NCI-H2171 (cell line): ENCODE data around the gene HOGA1.
"Not testable (repeated sequence)": the region's sequence is repeated elsewhere in the genome, so short reads cannot be mapped to it uniquely, and the experiment has no call there.

Experiments used
- DNase-seq: peaks from one replicate; lab custom pipeline; 2025; lab: John Stamatoyannopoulos, UW

Gene HOGA1

DNA sequence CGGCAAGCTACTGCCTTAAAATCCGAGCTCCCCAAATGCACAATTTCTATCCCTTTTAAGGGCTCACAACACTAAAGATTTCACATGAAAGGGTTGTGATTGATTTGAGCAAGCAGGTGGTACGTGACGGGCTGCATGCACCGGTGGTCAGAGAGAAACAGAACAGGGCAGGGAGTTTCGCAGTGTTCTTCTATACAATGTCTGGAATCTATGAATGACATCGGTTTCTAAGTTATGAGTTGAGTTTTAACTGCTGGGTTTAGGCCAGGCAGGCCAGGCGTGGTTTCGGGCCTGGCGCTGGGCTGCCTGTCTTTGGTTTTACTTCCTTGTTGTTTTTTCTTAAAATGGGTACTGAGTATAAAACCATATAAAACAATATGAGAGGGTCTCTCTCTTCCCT, 28.6 kb upstream of the HOGA1 start:
- not testable (repeated sequence) for DNase-seq

DNA sequence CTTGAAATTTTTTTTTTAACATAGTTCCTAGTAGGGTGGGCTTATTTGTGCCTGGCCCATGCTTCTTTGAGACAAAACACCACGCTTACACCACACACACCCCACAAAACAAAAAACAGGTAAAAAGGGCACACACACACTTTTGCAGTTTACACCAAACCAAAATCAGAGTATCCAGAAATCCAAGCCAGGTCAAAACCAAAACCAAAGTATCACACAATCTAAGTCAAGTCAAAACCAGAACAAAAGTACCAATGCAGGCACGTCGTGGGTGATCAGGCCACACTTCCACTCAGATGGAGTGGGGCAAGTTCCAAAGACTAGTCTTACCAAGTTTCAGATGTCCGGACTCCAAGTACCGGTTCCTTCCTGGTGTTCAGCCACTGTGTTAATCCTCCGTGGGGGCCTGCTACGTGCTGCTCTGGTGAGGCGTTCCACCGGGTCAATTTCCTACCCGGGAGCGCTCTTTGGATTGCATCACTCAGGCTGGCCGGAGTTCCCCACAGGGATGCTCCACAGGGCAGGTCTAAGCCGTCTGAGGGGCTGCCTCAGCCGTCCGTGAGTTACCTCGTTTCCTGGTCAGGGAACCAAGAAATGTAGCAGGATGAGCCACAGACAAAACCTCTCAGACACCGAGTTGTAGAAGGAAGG, 23.3 kb upstream of the HOGA1 start:
- DNase-seq, result not testable (repeated sequence)

DNA sequence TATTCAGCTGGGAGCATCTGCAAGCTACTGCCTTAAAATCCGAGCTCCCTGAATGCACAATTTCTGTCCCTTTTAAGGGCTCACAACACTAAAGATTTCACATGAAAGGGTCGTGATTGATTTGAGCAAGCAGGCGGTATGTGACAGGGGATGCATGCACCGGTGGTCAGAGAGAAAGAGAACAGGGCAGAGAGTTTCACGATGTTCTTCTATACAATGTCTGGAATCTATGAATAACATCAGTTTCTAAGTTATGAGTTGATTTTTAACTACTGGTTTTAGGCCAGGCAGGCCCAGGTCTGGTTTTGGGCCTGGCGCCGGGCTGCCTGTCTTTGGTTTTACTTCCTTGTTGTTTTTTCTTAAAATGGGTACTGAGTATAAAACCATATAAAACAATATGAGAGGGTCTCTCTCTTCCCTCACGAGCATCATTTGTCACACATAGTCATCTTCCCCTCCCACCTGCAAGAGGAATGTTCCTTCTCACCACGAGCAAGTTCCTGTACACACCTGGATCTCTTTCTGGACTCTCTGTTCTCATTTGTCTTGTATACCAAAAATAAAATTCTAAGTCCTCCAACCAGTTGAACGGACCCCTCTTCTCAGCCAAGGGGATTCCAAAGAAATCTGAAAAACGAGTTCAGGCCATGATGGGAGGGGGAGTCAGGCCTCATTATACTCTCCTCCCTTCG, 22.7 kb upstream of the HOGA1 start:
- not testable (repeated sequence) for DNase-seq

DNA sequence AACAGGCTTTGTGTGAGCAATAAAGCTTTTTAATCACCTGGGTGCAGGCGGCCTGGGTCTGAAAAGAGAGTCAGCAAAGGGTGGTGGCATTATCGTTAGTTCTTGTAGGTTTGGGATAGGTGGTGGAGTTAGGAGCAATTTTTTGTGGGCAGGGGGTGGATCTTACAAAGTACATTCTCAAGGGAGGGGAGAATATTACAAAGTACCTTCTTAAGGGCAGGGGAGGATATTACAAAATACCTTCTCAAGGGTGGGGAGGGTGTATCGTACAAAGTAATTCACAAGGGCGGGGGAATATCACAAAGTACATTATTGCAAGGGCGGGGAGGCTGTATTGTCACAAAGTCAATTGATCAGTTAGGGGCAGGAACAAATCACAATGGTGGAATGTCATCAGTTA, 21.9 kb upstream of the HOGA1 start:
- DNase-seq, result not testable (repeated sequence)

DNA sequence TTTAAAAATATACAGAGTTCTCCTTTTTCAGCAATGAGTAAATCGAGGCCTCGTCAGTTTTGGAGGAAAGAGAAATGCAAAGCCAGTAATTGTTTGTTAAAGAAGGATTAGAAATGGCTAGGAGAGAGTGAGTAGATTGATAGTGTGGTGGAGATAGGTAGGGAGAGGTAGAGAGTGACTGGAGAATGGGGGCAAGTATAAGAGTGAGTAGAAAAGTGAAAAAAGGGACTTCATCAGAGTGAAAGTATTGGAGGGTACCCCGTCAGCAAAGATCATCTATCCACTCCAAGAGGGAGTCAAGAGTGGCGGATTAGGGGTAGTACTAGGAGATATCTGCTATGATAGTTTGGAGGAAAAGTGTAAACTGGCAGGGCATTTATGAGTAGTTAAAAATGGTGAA, 20.9 kb upstream of the HOGA1 start:
- no peak for DNase-seq

DNA sequence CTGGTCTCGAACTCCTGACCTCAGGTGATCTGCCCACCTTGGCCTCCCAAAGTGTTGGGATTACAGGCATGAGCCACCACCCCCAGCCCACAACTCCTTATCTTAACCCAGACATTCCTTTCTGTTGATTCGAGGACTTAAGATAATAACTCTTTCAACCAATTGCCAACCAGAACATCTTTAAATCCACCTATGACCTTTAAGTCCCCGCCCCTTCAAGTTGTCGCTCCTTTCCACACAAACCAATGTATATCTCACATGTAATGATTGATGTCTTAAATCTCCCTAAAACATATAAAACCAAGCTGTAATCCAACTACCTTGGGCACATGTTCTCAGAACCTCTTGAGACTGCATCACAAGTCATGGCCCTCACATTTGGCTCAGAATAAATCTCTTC, 19.4 kb upstream of the HOGA1 start:
- DNase-seq, result no peak

DNA sequence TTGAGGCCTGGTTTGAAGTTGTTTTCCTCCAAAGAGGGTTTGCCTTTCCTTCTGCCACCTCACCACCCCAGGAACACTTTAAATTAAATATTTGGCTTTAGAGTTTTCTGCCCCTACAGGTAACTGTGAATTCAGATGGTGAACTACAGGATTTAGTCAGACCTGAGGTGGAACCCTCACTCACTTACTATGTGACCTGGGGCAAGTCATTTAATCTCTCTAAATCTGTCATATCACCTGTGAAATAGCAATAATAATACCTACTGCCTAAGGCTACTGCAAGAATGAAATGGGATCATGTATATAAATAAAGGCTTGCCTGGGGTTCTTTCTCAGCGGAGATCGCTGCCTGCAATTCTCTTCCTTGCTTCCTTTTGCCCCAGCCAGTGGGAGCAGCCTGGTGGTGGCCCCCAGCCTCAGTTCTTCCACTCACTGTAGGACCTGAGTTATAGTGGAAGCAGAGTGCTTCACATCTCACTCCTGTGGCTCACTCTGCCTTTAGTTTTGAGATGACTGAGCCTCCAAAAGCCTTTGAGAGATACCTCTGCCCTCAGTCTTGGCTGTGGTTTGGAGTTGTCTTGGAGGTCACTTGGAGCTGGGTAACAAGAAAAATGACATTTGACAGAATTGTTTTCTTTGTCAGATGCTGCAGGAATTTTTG, 17.7 kb upstream of the HOGA1 start:
- DNase-seq, result no peak

DNA sequence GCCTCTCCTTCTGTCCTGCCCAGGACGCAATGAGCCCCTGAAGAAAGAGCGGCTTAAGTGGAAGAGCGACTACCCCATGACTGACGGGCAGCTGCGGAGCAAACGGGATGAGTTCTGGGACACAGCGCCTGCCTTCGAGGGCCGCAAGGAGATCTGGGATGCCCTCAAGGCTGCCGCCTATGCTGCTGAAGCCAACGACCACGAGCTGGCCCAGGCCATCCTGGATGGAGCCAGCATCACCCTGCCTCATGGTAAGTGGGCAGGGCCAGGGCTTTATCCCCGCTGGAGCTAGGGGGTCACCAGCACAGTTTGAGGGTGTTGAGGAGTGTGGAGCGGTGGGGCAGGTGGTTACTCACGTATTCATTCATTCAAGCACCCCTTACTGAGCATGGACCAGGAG, 16.3 kb upstream of the HOGA1 start:
- DNase-seq, result no peak

DNA sequence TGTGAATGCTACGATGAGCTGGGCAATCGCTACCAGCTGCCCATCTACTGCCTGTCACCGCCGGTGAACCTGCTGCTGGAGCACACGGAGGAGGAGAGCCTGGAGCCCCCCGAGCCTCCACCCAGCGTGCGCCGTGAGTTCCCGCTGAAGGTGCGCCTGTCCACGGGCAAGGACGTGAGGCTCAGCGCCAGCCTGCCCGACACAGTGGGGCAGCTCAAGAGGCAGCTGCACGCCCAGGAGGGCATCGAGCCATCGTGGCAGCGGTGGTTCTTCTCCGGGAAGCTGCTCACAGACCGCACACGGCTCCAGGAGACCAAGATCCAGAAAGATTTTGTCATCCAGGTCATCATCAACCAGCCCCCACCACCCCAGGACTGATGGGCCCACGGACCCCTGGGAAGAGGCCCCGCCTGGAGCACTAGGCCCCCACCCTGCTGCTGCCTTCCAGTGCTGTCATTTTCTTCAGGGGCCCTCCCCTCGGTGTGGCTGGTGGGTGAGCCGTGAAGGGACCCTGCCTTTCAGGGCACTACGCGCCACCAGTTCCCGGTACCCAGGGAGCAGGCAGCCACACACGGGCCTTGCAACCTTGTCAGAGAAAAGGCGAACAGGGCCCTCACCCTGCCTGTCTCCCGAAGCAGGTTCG, 13.9 kb upstream of the HOGA1 start:
- no peak for DNase-seq

DNA sequence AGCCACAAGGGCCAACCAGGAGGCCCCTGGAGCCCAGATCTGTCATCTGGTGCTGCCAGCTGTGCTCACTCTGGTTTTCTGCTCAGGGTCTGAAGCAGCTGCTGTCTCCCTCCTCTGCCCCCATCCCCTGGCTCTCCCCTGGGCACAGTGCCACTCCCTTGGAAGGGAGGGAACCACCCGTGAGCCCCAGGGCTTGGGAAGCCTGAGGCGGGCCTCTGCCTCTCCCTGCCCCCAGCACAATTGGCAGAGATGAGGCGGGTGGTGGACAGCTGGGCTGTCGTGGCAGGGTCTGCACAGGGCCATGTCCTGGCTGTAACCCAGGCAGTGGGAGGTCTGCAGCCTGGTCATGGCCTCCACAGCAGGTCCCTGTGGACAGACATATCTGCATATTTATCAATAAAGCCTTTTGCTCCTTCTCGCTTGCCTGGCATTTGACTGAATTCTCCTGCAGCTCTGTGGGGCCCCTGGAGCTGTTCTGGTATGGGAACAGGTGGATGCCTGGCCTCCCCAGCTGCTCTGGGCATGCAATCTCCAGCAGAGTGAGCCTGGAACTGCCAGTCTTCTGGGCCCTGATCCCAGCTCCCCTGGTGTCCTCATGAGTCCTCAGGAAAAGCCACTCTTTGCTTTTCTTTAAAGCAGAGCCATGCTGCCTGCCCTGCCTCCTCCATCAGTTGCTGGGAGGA, 13.3 kb upstream of the HOGA1 start:
- DNase-seq, result peak; percentile 65

DNA sequence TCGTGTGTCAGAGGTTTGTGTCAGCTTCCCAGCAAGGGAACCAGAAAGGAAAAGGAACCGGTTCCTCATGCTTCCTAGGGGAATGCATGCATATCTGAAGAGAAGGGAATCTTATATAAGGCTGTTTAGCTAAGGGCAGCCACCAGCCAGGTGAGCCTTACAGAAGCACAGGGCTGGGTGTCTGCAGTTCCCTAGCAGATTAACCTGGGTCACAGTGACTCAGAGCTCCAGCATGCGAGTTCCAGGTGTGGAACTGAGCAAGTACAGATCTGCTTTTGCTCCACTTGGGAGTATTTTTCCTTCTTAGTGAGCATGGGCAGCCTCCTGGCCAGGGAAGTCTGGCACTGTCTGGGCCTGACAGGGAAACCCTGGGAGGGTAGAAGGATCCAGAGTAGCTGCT, 12.6 kb upstream of the HOGA1 start:
- DNase-seq, result no peak

DNA sequence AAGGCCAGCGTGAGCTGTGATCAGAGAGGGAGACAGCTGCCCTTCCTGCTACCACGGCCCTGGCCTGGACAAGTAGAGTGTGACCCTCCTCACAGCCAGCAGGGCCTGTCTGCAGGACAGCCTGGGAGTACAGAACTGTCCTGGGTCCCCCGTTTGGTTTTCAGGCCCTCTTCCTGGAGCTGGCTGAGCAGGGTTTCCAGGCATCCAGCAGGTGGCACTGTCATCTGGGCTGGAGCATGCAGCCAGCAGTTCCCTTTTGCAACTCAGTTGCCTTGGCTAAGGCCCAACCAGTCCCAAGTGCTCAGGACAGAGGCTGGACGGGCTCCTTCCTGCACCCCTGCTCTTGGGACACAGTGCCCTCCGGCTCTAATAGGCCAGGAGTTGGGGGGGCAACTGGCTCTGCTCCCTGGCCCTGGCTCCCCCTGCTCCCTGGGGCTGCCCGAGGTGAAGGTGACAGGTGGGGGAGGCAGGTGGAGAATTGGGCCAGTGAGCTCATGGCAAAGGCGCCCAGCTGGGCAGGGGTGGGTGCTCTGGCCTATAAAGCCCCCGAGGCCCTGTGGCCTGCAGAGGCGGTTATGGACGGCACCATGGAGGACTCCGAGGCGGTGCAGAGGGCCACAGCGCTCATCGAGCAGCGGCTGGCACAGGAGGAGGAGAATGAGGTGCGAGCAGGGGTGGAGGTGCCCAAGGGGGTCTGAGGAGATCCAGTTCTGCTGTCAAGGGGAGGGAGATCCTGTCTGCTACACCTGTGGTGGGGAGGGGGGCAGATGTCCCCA, 11.8 kb upstream of the HOGA1 start, which contains the start of gene ANKRD2:
Gene ANKRD2 (plus strand): TSS at position 566 of the 776 bp plus-strand sequence. CDS start 10 bp downstream, at position 576.
- DNase-seq, result peak; percentile 4

DNA sequence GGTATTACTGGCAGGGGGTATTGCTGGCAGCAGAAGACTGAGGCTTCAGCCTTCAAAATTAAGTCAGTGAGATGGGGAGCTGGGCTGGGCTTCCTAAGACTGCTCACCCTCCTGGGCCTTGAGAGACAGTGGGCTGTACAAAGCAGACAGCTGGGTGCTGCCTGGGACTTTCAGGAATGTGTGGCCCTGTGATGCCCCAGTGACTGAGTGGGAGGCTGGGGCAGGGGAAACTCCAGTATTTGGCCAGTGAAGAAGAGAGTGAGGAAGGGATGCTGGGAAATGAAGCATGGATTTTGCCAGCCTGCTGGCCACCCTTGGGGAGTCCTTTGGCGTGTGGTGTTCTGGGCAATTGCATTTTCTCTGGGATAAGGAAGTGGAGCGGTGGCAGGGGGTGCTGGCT, 11.2 kb upstream of the HOGA1 start:
- no peak for DNase-seq

DNA sequence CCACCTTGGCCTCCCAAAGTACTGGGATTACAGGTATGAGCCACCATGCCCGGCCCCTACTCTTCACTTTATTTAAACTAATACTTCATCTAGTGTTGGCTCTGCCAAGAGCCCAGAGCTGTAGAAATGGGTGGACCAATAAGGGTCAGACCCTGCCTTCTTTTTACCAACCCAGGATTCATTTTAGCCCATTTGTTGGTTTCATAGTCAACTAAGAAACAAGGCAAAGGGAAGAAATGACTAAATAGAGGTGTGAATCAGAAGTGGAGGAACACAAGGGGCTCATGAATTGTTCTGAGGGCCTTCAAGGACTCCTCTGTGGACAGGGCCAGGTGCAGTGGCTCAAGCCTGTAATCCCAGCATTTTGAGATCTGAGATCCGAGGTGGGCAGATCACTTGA, 10.5 kb upstream of the HOGA1 start:
- DNase-seq, result no peak

DNA sequence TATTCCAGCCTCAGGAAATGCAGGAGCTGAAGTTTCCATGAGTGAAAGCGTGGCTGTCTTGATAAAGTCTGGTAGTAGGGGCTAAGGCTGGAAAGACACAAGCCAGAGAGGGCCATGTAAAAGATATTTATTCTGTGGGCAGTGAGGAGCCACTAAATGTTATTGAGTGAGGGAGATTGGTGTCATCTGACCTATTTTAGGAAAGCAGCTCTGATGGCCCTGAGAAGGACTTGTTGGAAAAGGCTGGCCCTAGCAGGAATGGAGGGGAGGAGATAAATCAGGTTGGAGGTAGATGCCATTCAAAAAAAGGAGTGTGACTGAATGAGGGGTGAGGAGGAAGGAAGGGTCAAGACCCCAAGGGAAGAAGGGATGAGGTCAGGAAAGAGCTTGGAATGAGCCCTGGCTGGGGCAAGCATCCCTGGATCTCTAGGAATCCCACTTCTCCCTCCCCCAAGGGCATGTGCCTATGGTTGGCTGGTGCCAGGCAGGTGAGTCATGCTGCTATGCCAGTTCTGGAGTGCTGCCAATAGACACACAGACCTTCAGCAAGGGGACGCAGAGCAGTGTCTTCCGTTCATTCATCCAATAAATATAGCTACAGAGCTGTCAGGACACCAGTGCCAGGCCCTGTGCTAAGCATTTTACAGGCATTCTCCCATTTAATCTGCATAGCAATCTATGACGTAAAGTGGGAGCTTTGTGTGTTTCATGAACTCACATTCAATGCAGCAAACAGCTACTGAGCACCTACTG, 9.6 kb upstream of the HOGA1 start:
- peak; percentile 56 for DNase-seq

DNA sequence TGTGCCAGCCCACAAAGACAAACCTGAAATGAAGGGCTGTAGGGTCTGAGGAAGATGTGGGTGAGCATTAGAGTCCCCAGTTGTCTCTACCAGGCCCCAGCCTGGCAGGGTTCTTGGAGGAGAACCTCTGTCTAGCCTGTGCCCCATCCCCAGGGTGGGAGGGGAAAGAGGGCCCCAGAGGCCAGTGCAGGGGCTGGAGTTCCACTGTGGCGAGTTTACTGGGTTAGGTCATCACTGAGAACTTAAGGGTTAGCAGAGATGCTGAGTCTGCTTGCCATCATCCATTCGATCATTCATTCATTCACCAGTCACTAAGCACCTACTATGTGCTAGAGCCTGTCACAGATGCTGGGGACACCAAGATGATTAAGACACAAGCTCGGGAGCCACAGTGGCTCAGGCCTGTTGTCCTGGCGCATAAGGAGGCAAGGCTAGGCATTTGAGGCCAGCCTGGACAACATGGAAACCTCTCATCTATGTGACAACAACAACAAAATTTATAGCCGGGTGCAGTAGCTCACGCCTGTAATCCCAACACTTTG, 9.0 kb upstream of the HOGA1 start:
- DNase-seq, result no peak

DNA sequence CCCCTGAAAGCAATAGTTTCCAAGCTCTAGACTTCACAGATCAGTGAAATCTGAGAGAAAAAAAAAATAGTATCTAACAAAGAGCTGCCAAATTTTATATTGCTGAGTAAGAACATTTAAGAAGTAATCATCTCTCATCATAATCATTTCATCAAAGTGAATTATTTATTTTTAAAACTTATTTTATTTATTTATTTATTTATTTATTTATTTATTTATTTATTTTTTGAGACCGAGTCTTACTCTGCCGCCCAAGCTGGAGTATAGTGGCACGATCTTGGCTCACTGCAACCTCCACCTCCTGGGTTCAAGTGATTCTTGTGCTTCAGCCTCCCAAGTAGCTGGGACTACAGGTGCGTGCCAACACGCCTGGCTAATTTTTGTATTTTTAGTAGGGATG, 7.7 kb upstream of the HOGA1 start:
- not testable (repeated sequence) for DNase-seq

DNA sequence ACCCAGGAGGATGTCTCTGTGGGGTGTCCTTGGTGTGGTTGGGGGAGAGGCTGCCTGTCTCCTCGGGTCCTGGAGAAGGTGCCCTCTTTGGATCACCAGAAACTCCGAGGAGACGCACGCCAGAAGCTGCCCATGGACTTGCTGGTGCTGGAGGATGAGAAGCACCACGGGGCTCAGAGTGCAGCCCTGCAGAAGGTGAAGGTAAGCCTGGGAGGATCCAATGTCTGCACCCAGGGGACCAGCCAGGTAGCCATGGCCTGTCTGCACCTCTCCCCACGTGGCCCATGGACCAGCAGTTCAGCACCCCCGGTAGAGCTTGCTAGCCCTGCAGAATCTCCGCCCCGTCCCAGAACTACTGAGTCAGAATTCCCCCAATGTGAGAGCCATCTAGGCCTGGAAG, 6.5 kb upstream of the HOGA1 start:
- no peak for DNase-seq

DNA sequence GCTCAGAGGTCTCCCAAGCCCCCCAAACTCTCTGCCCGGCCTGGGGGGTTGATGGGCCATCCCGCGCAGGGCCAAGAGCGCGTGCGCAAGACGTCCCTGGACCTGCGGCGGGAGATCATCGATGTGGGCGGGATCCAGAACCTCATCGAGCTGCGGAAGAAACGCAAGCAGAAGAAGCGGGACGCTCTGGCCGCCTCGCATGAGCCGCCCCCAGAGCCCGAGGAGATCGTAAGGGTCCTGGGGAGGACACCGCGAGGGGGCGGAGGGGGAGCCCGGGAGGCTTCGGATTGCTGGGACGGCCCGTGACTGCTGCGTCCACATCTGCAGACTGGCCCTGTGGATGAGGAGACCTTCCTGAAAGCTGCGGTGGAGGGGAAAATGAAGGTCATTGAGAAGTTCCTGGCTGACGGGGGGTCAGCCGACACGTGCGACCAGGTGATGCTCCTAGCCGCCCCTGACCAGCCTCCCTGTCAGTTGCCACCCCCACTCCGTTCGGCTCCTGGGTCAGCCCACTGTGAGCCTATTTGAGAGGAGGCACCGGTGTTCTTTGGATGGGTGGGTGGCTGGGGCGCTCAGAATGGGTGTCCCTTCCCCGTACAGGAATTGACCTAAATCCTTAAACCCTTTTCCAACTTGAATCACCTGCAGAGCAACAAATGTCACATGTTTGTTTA, 5.9 kb upstream of the HOGA1 start:
- DNase-seq, result no peak
